Measurements from ENCODE around the gene FEZ2.

The FEZ2 gene

GRCh38 chr2:36567711-36568408, 30.1 kb downstream of the FEZ2 start:
- intact Hi-C loops (cut with DNase I; ENCODE audit: low total_unique reads) = no loop called here
- H3K4me1 ChIP-seq = peaks cover 0 to 14% (median 4%) of the 10 kb centered on the region in 4 donors
- peaks cover 0 to 8% (median 6%) of the 10 kb centered on the region in 3 donors for H3K36me3 ChIP-seq
- DNase-seq = no peak
- no peaks in the 10 kb centered on the region for H3K27me3 ChIP-seq
- H3K9me3 ChIP-seq = no peaks in the 10 kb centered on the region
- no peak overlapping the region for H3K4me3 ChIP-seq
- no peak for TF ChIP-seq CTCF (IDR thresholded peaks at IDR 0.05)
- H3K27ac ChIP-seq = no peak overlapping the region

GRCh38 chr2:36566887-36567286, 31.1 kb downstream of the FEZ2 start:
- H3K27ac ChIP-seq = no peak overlapping the region
- H3K4me1 ChIP-seq = peaks cover 0 to 24% (median 11%) of the 10 kb centered on the region in 4 donors
- H3K36me3 ChIP-seq = peaks cover 0 to 8% (median 6%) of the 10 kb centered on the region in 3 donors
- no peaks in the 10 kb centered on the region for H3K9me3 ChIP-seq
- no peak overlapping the region for H3K4me3 ChIP-seq
- no peak for TF ChIP-seq CTCF (IDR thresholded peaks at IDR 0.05)
- DNase-seq = no peak
- H3K27me3 ChIP-seq = no peaks in the 10 kb centered on the region
- intact Hi-C loops (cut with DNase I; ENCODE audit: low total_unique reads) = no loop called here

GRCh38 chr2:36565712-36566111, 32.3 kb downstream of the FEZ2 start:
- H3K4me1 ChIP-seq = peaks cover 0 to 36% (median 16%) of the 10 kb centered on the region in 4 donors
- intact Hi-C loops (cut with DNase I; ENCODE audit: low total_unique reads) = no loop called here

GRCh38 chr2:36564377-36564930, 33.5 kb downstream of the FEZ2 start:
- Histone ChIP-seq H3K27ac (no peak overlapping the region), H3K36me3 (peaks cover 0 to 11% (median 6%) of the 10 kb centered on the region in 3 donors), H3K4me3 (no peak overlapping the region), H3K27me3 (no peaks in the 10 kb centered on the region), H3K9me3 (no peaks in the 10 kb centered on the region), H3K4me1 (peaks cover 0 to 34% (median 16%) of the 10 kb centered on the region in 4 donors)
- DNase-seq = no peak
- intact Hi-C loops (cut with DNase I; ENCODE audit: low total_unique reads) = no loop called here
- TF ChIP-seq CTCF (IDR thresholded peaks at IDR 0.05) = no peak

More at GRCh38 chr2:36565712-36566111, 32.3 kb downstream of the FEZ2 start:
- H3K9me3 ChIP-seq = no peaks in the 10 kb centered on the region
- H3K4me3 ChIP-seq = no peak overlapping the region
- H3K27me3 ChIP-seq = no peaks in the 10 kb centered on the region
- no peak for DNase-seq
- H3K27ac ChIP-seq = no peak overlapping the region
- TF ChIP-seq CTCF (IDR thresholded peaks at IDR 0.05) = no peak
- H3K36me3 ChIP-seq = peaks cover 0 to 8% (median 6%) of the 10 kb centered on the region in 3 donors

- H3K4me3 ChIP-seq = no peak overlapping the region
- H3K36me3 ChIP-seq = peaks cover 0 to 12% (median 6%) of the 10 kb centered on the region in 3 donors
- H3K27ac ChIP-seq = no peak overlapping the region
- DNase-seq = no peak
- no peaks in the 10 kb centered on the region for H3K27me3 ChIP-seq
- no peaks in the 10 kb centered on the region for H3K9me3 ChIP-seq
- no peak for TF ChIP-seq CTCF (IDR thresholded peaks at IDR 0.05)
- intact Hi-C loops (cut with DNase I; ENCODE audit: low total_unique reads) = no loop called here
- peaks cover 0 to 35% (median 19%) of the 10 kb centered on the region in 4 donors for H3K4me1 ChIP-seq
These were observed 34.9 kb downstream of the FEZ2 start for GRCh38 chr2:36562973-36563532.
